ENCODE measurements around the gene PPP1R37. TPM values are rescaled to one million over a fixed set of nuclear protein-coding genes. Genes with fewer than 3 reads are reported as not detected.
A peak's percentile ranks its signal among the peaks of the same experiment; 100 is the strongest.
"Not testable (repeated sequence)": the region's sequence is repeated elsewhere in the genome, so short reads cannot be mapped to it uniquely, and the experiment has no call there.

The PPP1R37 gene
- total and polyA plus RNA-seq, 2 of the 8 experiments (the other 6 are each of a cell fraction or from before 2014, with no cell fraction given): 14.6 to 25.7 TPM

DNA sequence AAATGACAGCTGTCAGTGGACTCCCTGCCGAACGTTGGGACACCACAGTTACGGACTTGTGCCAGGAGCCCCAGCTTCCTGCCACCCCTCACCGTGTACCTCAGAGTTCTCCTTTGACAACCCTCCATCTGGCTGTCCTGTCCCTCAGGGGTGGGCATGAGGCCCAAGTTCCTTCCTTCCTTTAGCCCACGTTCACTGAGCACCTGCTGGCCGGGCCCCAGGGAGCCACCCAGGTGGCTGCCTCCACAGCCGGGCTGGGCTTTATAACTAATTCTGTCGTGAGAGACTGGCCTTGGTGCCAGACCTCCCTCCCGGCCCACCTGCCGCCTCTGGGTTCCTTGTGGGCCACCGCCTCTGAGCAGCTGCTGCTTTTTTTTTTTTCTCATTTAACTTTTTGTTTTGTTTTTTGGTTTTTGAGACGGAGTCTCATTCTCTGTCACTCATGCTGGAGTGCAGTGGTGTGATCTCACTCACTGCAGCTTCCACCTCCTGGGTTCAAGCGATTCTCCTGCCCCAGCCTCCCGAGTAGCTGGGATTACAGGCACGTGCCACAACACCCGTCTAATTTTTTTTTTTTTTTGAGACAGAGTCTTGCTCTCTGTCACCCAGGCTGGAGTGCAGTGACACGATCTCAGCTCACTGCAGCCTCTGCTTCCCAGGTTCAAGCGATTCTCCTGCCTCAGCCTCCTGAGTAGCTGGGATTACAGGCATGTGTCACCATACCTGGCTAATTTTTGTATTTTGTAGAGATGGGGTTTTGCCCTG, 25.8 kb downstream of the PPP1R37 start:
- Histone ChIP-seq H3K79me2 (ENCODE audit: control insufficient read depth in 1 of 2, insufficient read depth in 2 of 2, low read length in 2 of 2) (peaks cover 3 to 76% of the 10 kb centered on the region in 2 experiments), H4K20me1 (replicated peaks in 1 of 2; ENCODE audit: control insufficient read depth in 1 of 2, insufficient read depth in 2 of 2, low read length in 2 of 2) (peaks cover 45 to 51% of the 10 kb centered on the region in 2 experiments), H3K79me1 (ENCODE audit: low read depth, low read length) (peaks cover 55% of the 10 kb centered on the region), H3K4me1 (replicated peaks in 1 of 4; ENCODE audit: control insufficient read depth in 3 of 4, insufficient read depth in 4 of 4, low read length in 3 of 4) (peaks cover 0 to 18% (median 1%) of the 10 kb centered on the region in 4 experiments; a peak in 6 of 7 replicates), H4K8ac (ENCODE audit: extremely low read depth, insufficient read depth, low read length) (peak overlapping the region; percentile 38; the same call in 1 of the 2 replicates), H2BK5ac (ENCODE audit: low read depth, low read length) (peak overlapping the region; percentile 44; the same call in 1 of the 2 replicates)
- not testable (repeated sequence) for H3K27me3 ChIP-seq (replicated peaks in 1 of 4; ENCODE audit: control insufficient read depth in 3 of 4, extremely low read depth in 1 of 4, insufficient read depth in 3 of 4, low read length in 3 of 4); H2BK120ac ChIP-seq (replicated peaks; ENCODE audit: low read depth, low read length); H3K23me2 ChIP-seq (ENCODE audit: low read depth, low read length); H3K36me3 ChIP-seq (ENCODE audit: control insufficient read depth in 2 of 4, insufficient read depth in 4 of 4, low read length in 3 of 4); H2BK15ac ChIP-seq (ENCODE audit: low read length); DNase-seq (ENCODE audit: low read depth in 1 of 2, low spot score in 2 of 2); H3K18ac ChIP-seq (ENCODE audit: extremely low read depth, low read length); H3K4me3 ChIP-seq (ENCODE audit: extremely low read depth in 1 of 4, insufficient read depth in 2 of 4, low read depth in 3 of 4, low read length in 4 of 4); H2AFZ ChIP-seq (ENCODE audit: low read length); FAIRE-seq; H4K91ac ChIP-seq (replicated peaks; ENCODE audit: insufficient read length, low read length); H3K9me3 ChIP-seq (ENCODE audit: insufficient read depth in 2 of 2, low read depth in 1 of 2, low read length in 1 of 2); H3K4ac ChIP-seq (replicated peaks; ENCODE audit: insufficient read length, low read depth, low read length); H3K23ac ChIP-seq (ENCODE audit: insufficient read length); H3K4me2 ChIP-seq (ENCODE audit: insufficient read depth in 1 of 2, low read depth in 2 of 2, low read length in 2 of 2); H4K5ac ChIP-seq (ENCODE audit: insufficient read length, low read depth, low read length); H2BK20ac ChIP-seq (ENCODE audit: low read length); H3K9ac ChIP-seq (replicated peaks in 1 of 4; ENCODE audit: extremely low read depth in 1 of 4, low read depth in 3 of 4, low read length in 3 of 4); H3K56ac ChIP-seq (replicated peaks; ENCODE audit: insufficient read length, low read depth, low read length); H3K14ac ChIP-seq (ENCODE audit: insufficient read length); H2AK5ac ChIP-seq (ENCODE audit: low read depth, low read length); H3K27ac ChIP-seq (ENCODE audit: low read depth, low read length); H2BK12ac ChIP-seq (ENCODE audit: low read depth, low read length)
- POLR2A ChIA-PET (ENCODE audit: partially characterized antibody): interaction anchor here (0.8 to 1.9 kb wide), 5 partner anchors 18 to 188 kb away, joined by 3 to 5 read pairs (median 4); partner anchors contain the start of gene PPP1R37
- WGBS, 2 experiments (ENCODE audit: extremely low coverage in 1 of 2, insufficient coverage in 1 of 2, insufficient read length in 1 of 2, insufficient replicate concordance in 2 of 2, low coverage in 1 of 2, low lambda C conversion rate in 2 of 2, missing lambda C conversion rate in 1 of 2): 90% methylated on average over 16 of the region's 18 CpGs; no CpG with 5 or more reads in 1 of the 2 experiments
- CTCF ChIA-PET (ENCODE audit: partially characterized antibody): interaction anchor here (0.5 to 2.5 kb wide), 9 partner anchors 11 to 514 kb away, joined by 3 to 8 read pairs (median 3); no protein-coding TSS in a partner anchor
